Measurements from ENCODE around the gene IFI44L. TPM values are rescaled to one million over a fixed set of nuclear protein-coding genes. Genes with fewer than 3 reads are reported as not detected.

IFI44L gene
- total RNA-seq, 1 experiment from 2014 or later, result 0.10 TPM

GRCh38 chr1:78619032-78619431 lies 1.2 kb upstream of the IFI44L start:
- ATAC-seq, result no peak
- H3K4me2 ChIP-seq (ENCODE audit: low read length), result no peak overlapping the region
- no peak for TF ChIP-seq TCF7L2 (IDR thresholded peaks at IDR 0.05; ENCODE audit: borderline replicate concordance, extremely low read depth, insufficient read depth, insufficient read length)
- TF ChIP-seq JUND (IDR thresholded peaks at IDR 0.05), result no peak
- no peak for TF ChIP-seq SIN3A (IDR thresholded peaks at IDR 0.05; ENCODE audit: low read depth)
- TF ChIP-seq FOSL1 (IDR thresholded peaks at IDR 0.05; ENCODE audit: low read depth), result no peak
- no peak for TF ChIP-seq SP1 (IDR thresholded peaks at IDR 0.05; ENCODE audit: low read depth)
- TF ChIP-seq EZH2 (IDR thresholded peaks at IDR 0.05), result no peak
- no peak for TF ChIP-seq ZFX (IDR thresholded peaks at IDR 0.05)
- TF ChIP-seq ZNF274 (IDR thresholded peaks at IDR 0.05; ENCODE audit: low read depth, low read length), result no peak
- TF ChIP-seq POLR2A (IDR thresholded peaks at IDR 0.05; ENCODE audit: borderline replicate concordance, extremely low read depth, insufficient read depth, insufficient read length), result no peak
- TF ChIP-seq EGR1 (IDR thresholded peaks at IDR 0.05; ENCODE audit: low read depth), result no peak
- TF ChIP-seq, protein P1, sequence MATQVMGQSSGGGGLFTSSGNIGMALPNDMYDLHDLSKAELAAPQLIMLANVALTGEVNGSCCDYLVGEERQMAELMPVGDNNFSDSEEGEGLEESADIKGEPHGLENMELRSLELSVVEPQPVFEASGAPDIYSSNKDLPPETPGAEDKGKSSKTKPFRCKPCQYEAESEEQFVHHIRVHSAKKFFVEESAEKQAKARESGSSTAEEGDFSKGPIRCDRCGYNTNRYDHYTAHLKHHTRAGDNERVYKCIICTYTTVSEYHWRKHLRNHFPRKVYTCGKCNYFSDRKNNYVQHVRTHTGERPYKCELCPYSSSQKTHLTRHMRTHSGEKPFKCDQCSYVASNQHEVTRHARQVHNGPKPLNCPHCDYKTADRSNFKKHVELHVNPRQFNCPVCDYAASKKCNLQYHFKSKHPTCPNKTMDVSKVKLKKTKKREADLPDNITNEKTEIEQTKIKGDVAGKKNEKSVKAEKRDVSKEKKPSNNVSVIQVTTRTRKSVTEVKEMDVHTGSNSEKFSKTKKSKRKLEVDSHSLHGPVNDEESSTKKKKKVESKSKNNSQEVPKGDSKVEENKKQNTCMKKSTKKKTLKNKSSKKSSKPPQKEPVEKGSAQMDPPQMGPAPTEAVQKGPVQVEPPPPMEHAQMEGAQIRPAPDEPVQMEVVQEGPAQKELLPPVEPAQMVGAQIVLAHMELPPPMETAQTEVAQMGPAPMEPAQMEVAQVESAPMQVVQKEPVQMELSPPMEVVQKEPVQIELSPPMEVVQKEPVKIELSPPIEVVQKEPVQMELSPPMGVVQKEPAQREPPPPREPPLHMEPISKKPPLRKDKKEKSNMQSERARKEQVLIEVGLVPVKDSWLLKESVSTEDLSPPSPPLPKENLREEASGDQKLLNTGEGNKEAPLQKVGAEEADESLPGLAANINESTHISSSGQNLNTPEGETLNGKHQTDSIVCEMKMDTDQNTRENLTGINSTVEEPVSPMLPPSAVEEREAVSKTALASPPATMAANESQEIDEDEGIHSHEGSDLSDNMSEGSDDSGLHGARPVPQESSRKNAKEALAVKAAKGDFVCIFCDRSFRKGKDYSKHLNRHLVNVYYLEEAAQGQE (IDR thresholded peaks at IDR 0.05; ENCODE audit: low read depth), result no peak
- no peak for TF ChIP-seq ATF3 (IDR thresholded peaks at IDR 0.05)
- TF ChIP-seq CBX3 (IDR thresholded peaks at IDR 0.05; ENCODE audit: low read depth), result no peak
- TF ChIP-seq CEBPB (IDR thresholded peaks at IDR 0.05; ENCODE audit: low read depth), result no peak
- no peak for TF ChIP-seq POLR2AphosphoS5 (IDR thresholded peaks at IDR 0.05; ENCODE audit: low read depth, low read length)
- ChIA-PET POLR2A (no interaction called here), CTCF (no interaction called here), RAD21 (ENCODE audit: low non-redundant PET in 1 of 2, low total read pairs in 2 of 2, uncharacterized antibody in 2 of 2, unreplicated experiment in 2 of 2) (no interaction called here)
- no peaks in the 10 kb centered on the region for H3K9me2 ChIP-seq (ENCODE audit: insufficient read depth)
- no TSS peak for BruUV-seq (replicated peaks)
- H2AFZ ChIP-seq (ENCODE audit: low read depth, low read length, poor library complexity, severe bottlenecking), result no peak overlapping the region
- H3K27ac ChIP-seq (ENCODE audit: low read depth, low read length), result no peak overlapping the region
- no peaks in the 10 kb centered on the region for H3K27me3 ChIP-seq (ENCODE audit: insufficient read depth, low read length)
- no peaks in the 10 kb centered on the region for H3K36me3 ChIP-seq (ENCODE audit: control insufficient read depth in 1 of 2, insufficient read depth in 2 of 2, low read length in 2 of 2)
- no peaks in the 10 kb centered on the region for H3K79me2 ChIP-seq (ENCODE audit: insufficient read depth, low read length)
- no peak overlapping the region for H3K4me3 ChIP-seq (replicated peaks in 1 of 2; ENCODE audit: low read depth in 1 of 2, low read length in 2 of 2)
- H3K9ac ChIP-seq (ENCODE audit: low read length), result no peak overlapping the region
- H3K4me1 ChIP-seq (ENCODE audit: control insufficient read depth in 1 of 2, insufficient read depth in 2 of 2, low read length in 2 of 2), result peaks cover 0 to 3% of the 10 kb centered on the region in 2 experiments; a peak in 2 of 4 replicates
- DNase-seq (ENCODE audit: low read depth, low spot score), result no peak
- intact Hi-C loops (cut with micrococcal nuclease), result loop anchor here (5.0 kb wide), 1 partner anchor 578 kb away; no protein-coding TSS in a partner anchor
- no peaks in the 10 kb centered on the region for H3K9me3 ChIP-seq (ENCODE audit: control insufficient read depth in 1 of 2, insufficient read depth in 1 of 2, low read depth in 1 of 2, low read length in 2 of 2)
- no peaks in the 10 kb centered on the region for H4K20me1 ChIP-seq (ENCODE audit: insufficient read depth)

Measured in HCT116 (cell line).